Measurements from ENCODE around the gene NACC2. TPM values are rescaled to one million over a fixed set of nuclear protein-coding genes. Genes with fewer than 3 reads are reported as not detected.
A peak's percentile ranks its signal among the peaks of the same experiment; 100 is the strongest.

Gene NACC2
- total RNA-seq, 2 donors from 2014 or later, result 8.4 to 13.7 TPM

GRCh38 chr9:136054146-136054545, 40.9 kb downstream of the NACC2 start:
- ATAC-seq (replicated peaks in 1 of 2) (no peak), DNase-seq (no peak)
- H3K27me3 Mint-ChIP-seq (ENCODE audit: low read depth), result no peaks in the 10 kb centered on the region
- H3K36me3 Mint-ChIP-seq (ENCODE audit: insufficient read depth in 2 of 2), result no peaks in the 10 kb centered on the region
- no peak overlapping the region for H3K4me3 Mint-ChIP-seq
- H3K27ac Mint-ChIP-seq, result no peak overlapping the region
- H3K9me3 Mint-ChIP-seq, result no peaks in the 10 kb centered on the region
- H3K4me1 Mint-ChIP-seq (ENCODE audit: low read depth), result peaks cover 4% of the 10 kb centered on the region

- Mint-ChIP-seq H3K4me1 (ENCODE audit: low read depth) (peaks cover 4% of the 10 kb centered on the region), H3K36me3 (ENCODE audit: insufficient read depth in 2 of 2) (no peaks in the 10 kb centered on the region), H3K27ac (no peak overlapping the region), H3K4me3 (no peak overlapping the region), H3K9me3 (no peaks in the 10 kb centered on the region), H3K27me3 (ENCODE audit: low read depth) (no peaks in the 10 kb centered on the region)
- peak in 1 of 2 donors; percentile 26 for ATAC-seq (replicated peaks in 1 of 2)
- DNase-seq, result no peak
These were observed 41.3 kb downstream of the NACC2 start for GRCh38 chr9:136053757-136054142.

- H3K27ac Mint-ChIP-seq, result no peak overlapping the region
- H3K4me3 Mint-ChIP-seq, result no peak overlapping the region
- no peaks in the 10 kb centered on the region for H3K27me3 Mint-ChIP-seq (ENCODE audit: low read depth)
- no peak for DNase-seq
- peaks cover 4% of the 10 kb centered on the region for H3K4me1 Mint-ChIP-seq (ENCODE audit: low read depth)
- H3K36me3 Mint-ChIP-seq (ENCODE audit: insufficient read depth in 2 of 2), result no peaks in the 10 kb centered on the region
- peak in 1 of 2 donors; percentile 16 for ATAC-seq (replicated peaks in 1 of 2)
- no peaks in the 10 kb centered on the region for H3K9me3 Mint-ChIP-seq
These were observed 41.9 kb downstream of the NACC2 start for GRCh38 chr9:136052991-136053756.

- DNase-seq (no peak), ATAC-seq (replicated peaks in 1 of 2) (no peak)
- no peaks in the 10 kb centered on the region for H3K36me3 Mint-ChIP-seq (ENCODE audit: insufficient read depth in 2 of 2)
- no peaks in the 10 kb centered on the region for H3K9me3 Mint-ChIP-seq
- no peak overlapping the region for H3K27ac Mint-ChIP-seq
- H3K4me3 Mint-ChIP-seq, result no peak overlapping the region
- H3K27me3 Mint-ChIP-seq (ENCODE audit: low read depth), result no peaks in the 10 kb centered on the region
- H3K4me1 Mint-ChIP-seq (ENCODE audit: low read depth), result peaks cover 4% of the 10 kb centered on the region
These were observed 42.6 kb downstream of the NACC2 start for GRCh38 chr9:136052472-136052880.

GRCh38 chr9:136051837-136052471, 43.1 kb downstream of the NACC2 start:
- H3K9me3 Mint-ChIP-seq, result no peaks in the 10 kb centered on the region
- H3K4me3 Mint-ChIP-seq, result peak overlapping the region; percentile 70 to 76
- no peak overlapping the region for H3K27ac Mint-ChIP-seq
- H3K27me3 Mint-ChIP-seq (ENCODE audit: low read depth), result no peaks in the 10 kb centered on the region
- ATAC-seq (replicated peaks in 1 of 2), result peak; percentile 41 to 48
- H3K4me1 Mint-ChIP-seq (ENCODE audit: low read depth), result no peaks in the 10 kb centered on the region
- DNase-seq, result no peak
- no peaks in the 10 kb centered on the region for H3K36me3 Mint-ChIP-seq (ENCODE audit: insufficient read depth in 2 of 2)

- DNase-seq, result no peak
- H3K4me3 Mint-ChIP-seq, result peak overlapping the region in 1 of 2 donors; percentile 29
- no peaks in the 10 kb centered on the region for H3K9me3 Mint-ChIP-seq
- no peak overlapping the region for H3K27ac Mint-ChIP-seq
- ATAC-seq (replicated peaks in 1 of 2), result peak; percentile 23 to 61
- H3K36me3 Mint-ChIP-seq (ENCODE audit: insufficient read depth in 2 of 2), result no peaks in the 10 kb centered on the region
- H3K27me3 Mint-ChIP-seq (ENCODE audit: low read depth), result no peaks in the 10 kb centered on the region
- H3K4me1 Mint-ChIP-seq (ENCODE audit: low read depth), result no peaks in the 10 kb centered on the region
These were observed 43.6 kb downstream of the NACC2 start for GRCh38 chr9:136051453-136051836.

- H3K36me3 Mint-ChIP-seq (ENCODE audit: insufficient read depth in 2 of 2), result no peaks in the 10 kb centered on the region
- H3K9me3 Mint-ChIP-seq, result no peaks in the 10 kb centered on the region
- H3K4me1 Mint-ChIP-seq (ENCODE audit: low read depth), result no peaks in the 10 kb centered on the region
- DNase-seq, result no peak
- H3K4me3 Mint-ChIP-seq, result peak overlapping the region; percentile 29 to 36
- no peak overlapping the region for H3K27ac Mint-ChIP-seq
- no peaks in the 10 kb centered on the region for H3K27me3 Mint-ChIP-seq (ENCODE audit: low read depth)
- ATAC-seq (replicated peaks in 1 of 2), result no peak
These were observed 44.2 kb downstream of the NACC2 start for GRCh38 chr9:136050701-136051452.

- ATAC-seq (replicated peaks in 1 of 2) (no peak), DNase-seq (no peak)
- Mint-ChIP-seq H3K4me1 (ENCODE audit: low read depth) (no peaks in the 10 kb centered on the region), H3K27ac (no peak overlapping the region), H3K27me3 (ENCODE audit: low read depth) (no peaks in the 10 kb centered on the region), H3K9me3 (no peaks in the 10 kb centered on the region), H3K4me3 (no peak overlapping the region), H3K36me3 (ENCODE audit: insufficient read depth in 2 of 2) (no peaks in the 10 kb centered on the region)
These were observed 44.8 kb downstream of the NACC2 start for GRCh38 chr9:136050266-136050700.

- Mint-ChIP-seq H3K4me1 (ENCODE audit: low read depth) (no peaks in the 10 kb centered on the region), H3K4me3 (no peak overlapping the region), H3K27ac (no peak overlapping the region), H3K36me3 (ENCODE audit: insufficient read depth in 2 of 2) (no peaks in the 10 kb centered on the region), H3K27me3 (ENCODE audit: low read depth) (no peaks in the 10 kb centered on the region), H3K9me3 (no peaks in the 10 kb centered on the region)
- no peak for ATAC-seq (replicated peaks in 1 of 2)
- DNase-seq, result no peak
These were observed 45.4 kb downstream of the NACC2 start for GRCh38 chr9:136049491-136050265.

- Mint-ChIP-seq H3K27me3 (ENCODE audit: low read depth) (no peaks in the 10 kb centered on the region), H3K4me3 (no peak overlapping the region), H3K4me1 (ENCODE audit: low read depth) (no peaks in the 10 kb centered on the region), H3K9me3 (no peaks in the 10 kb centered on the region), H3K27ac (no peak overlapping the region), H3K36me3 (ENCODE audit: insufficient read depth in 2 of 2) (no peaks in the 10 kb centered on the region)
- ATAC-seq (replicated peaks in 1 of 2), result no peak
- DNase-seq, result no peak
These were observed 46.3 kb downstream of the NACC2 start for GRCh38 chr9:136048560-136049411.

GRCh38 chr9:136047775-136048559, 47.1 kb downstream of the NACC2 start:
- H3K36me3 Mint-ChIP-seq (ENCODE audit: insufficient read depth in 2 of 2), result no peaks in the 10 kb centered on the region
- H3K27me3 Mint-ChIP-seq (ENCODE audit: low read depth), result no peaks in the 10 kb centered on the region
- ATAC-seq (replicated peaks in 1 of 2), result no peak
- no peak for DNase-seq
- no peak overlapping the region for H3K4me3 Mint-ChIP-seq
- H3K4me1 Mint-ChIP-seq (ENCODE audit: low read depth), result no peaks in the 10 kb centered on the region
- H3K9me3 Mint-ChIP-seq, result no peaks in the 10 kb centered on the region
- H3K27ac Mint-ChIP-seq, result no peak overlapping the region
